Panc1 (cell line): Measurements from ENCODE around the gene HOTAIR.

Experiments used
- CTCF ChIP-seq: fragments of 450-650 bp; IDR thresholded peaks from 2 replicates; pipeline ENCODE4 v1.5.1; 2017; ENCODE audit warnings: mild to moderate bottlenecking
- POLR2AphosphoS5 ChIP-seq: IDR thresholded peaks from 2 replicates; pipeline ENCODE4 v1.6.1; 2012; ENCODE audit warnings: mild to moderate bottlenecking, low read depth, low read length, moderate library complexity

GRCh38 chr12:53974084-53975063, at the start of gene HOTAIR:
- TF ChIP-seq CTCF (no peak), POLR2AphosphoS5 (peak; percentile 78)
